ENCODE results near the gene GPR148.

DNA sequence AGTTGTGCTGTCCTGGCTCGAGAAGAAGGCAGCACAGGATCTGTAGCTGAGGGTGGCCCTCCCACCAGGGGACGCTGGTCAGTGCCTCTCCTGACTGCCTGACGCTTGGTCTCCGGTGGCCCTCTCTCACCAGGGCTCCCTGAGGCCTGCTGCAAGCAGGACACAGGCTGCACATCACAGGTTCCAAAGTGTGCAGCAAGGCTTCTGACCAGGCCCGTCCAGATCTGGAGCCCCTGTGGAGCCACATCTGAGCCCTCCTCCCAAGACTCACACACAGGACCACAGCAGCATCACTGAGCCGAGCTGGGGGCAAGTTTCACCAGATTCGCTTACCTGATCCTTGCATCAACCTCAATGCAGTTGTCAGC lies 38.5 kb downstream of the GPR148 start:
- no peak for TF ChIP-seq EZH2phosphoT487 (IDR thresholded peaks at IDR 0.05; ENCODE audit: insufficient read depth, low read depth)
- no peak for TF ChIP-seq EZH2 (IDR thresholded peaks at IDR 0.05; ENCODE audit: insufficient read depth, poor library complexity, severe bottlenecking)

Data from GM23248 (cell line).